OCI-LY3 (cell line): Measurements from ENCODE around the gene TTC28.

ENCODE experiments used
- EZH2phosphoT487 ChIP-seq: fragments of 200-600 bp; shearing (Covaris generic); IDR thresholded peaks from 2 replicates; pipeline ENCODE4 v1.6.1; 2018; ENCODE audit warnings: antibody characterized with exemption, mixed run types, low read depth
- TF ChIP-seq, protein P1 (sequence below): fragments of 200-600, 300-600 bp; sonication (generic); IDR thresholded peaks from 2 replicates; pipeline ENCODE4 v1.5.1; 2014; ENCODE audit warnings: antibody characterized with exemption, low read length, low read depth

DNA sequence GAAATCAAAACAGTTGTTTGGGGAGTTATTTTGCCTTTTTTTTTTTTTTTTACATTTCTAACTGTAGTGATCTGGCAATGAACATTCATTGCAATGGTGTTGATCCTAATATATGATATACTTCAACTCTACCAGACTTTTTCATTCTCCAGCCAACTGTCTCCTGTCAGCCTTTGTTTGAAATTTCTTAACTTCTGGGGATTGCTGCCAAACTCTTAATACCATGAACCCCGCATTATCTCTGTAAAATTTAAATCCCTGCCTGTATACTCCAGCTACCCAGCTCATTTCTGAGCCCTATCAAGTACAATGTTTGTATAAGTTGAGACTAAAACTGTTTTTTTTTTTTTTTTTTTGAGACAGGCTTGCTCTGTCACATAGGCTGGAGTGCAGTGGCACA, 280.7 kb downstream of the TTC28 start:
- TF ChIP-seq, protein P1, sequence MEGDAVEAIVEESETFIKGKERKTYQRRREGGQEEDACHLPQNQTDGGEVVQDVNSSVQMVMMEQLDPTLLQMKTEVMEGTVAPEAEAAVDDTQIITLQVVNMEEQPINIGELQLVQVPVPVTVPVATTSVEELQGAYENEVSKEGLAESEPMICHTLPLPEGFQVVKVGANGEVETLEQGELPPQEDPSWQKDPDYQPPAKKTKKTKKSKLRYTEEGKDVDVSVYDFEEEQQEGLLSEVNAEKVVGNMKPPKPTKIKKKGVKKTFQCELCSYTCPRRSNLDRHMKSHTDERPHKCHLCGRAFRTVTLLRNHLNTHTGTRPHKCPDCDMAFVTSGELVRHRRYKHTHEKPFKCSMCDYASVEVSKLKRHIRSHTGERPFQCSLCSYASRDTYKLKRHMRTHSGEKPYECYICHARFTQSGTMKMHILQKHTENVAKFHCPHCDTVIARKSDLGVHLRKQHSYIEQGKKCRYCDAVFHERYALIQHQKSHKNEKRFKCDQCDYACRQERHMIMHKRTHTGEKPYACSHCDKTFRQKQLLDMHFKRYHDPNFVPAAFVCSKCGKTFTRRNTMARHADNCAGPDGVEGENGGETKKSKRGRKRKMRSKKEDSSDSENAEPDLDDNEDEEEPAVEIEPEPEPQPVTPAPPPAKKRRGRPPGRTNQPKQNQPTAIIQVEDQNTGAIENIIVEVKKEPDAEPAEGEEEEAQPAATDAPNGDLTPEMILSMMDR, result no peak
- TF ChIP-seq EZH2phosphoT487, result no peak
